ENCODE data around the gene LFNG.

DNA sequence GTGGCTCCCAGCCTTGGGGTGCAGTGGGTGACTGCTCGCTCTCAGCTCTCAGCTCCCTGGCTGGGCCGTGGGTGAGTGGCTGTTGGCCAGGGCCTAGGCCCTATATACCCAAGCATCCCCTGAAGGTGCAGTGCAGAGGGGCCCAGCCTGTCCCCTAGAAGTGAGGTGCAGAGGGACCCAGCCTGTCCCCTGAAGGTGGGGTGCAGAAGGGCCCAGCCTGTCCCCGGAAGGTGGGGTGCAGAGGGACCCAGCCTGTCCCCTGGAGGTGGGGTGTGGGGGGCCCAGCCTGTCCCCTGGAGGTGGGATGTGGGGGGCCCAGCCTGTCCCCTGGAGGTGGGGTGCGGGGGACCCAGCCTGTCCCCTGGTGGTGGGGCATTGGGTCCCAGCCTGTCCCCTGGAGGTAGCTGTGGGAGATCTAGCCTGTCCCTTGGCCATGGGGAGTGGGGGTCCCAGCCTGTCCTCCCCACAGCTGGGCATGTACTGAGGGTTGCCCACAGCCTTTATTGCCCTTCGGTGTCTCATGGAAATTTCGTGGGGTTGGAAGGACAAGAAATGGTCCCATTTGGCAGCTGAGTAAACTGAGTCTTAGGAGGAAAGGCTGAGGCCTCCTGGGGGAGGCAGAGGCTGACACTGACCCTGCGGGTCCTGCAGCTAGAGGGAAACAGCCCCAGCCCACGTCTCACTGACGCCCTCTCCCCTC lies 17.5 kb upstream of the LFNG start:
- no peak for TF ChIP-seq CTCF (IDR thresholded peaks at IDR 0.05)
- no peak for TF ChIP-seq POLR2A (IDR thresholded peaks at IDR 0.05)
- TF ChIP-seq EP300 (IDR thresholded peaks at IDR 0.05) = no peak

Data from upper lobe of left lung (tissue), 4 donors.